Osteocyte (in vitro differentiated cells): ENCODE data around the gene JAZF1. TPM values are rescaled to one million over a fixed set of nuclear protein-coding genes. Genes with fewer than 3 reads are reported as not detected.

Experiments used
- DNase-seq: peaks from one replicate; pipeline ENCODE4 v3.0.0; 2021; ENCODE audit warnings: mixed read lengths; ENCODE audit not compliant: unreplicated experiment; ENCODE audit errors: extremely low spot score
- H3K27ac Mint-ChIP-seq: one replicate; pipeline ENCODE4 v1.8.0; 2021; ENCODE audit warnings: mild to moderate bottlenecking, mixed read lengths; ENCODE audit not compliant: unreplicated experiment
- H3K27me3 Mint-ChIP-seq: one replicate; pipeline ENCODE4 v1.8.0; 2021; ENCODE audit warnings: mixed read lengths; ENCODE audit not compliant: unreplicated experiment
- H3K36me3 Mint-ChIP-seq: one replicate; pipeline ENCODE4 v1.8.0; 2021; ENCODE audit warnings: mixed read lengths; ENCODE audit not compliant: unreplicated experiment
- H3K4me1 Mint-ChIP-seq: one replicate; pipeline ENCODE4 v1.8.0; 2021; ENCODE audit warnings: mixed read lengths; ENCODE audit not compliant: unreplicated experiment
- H3K4me3 Mint-ChIP-seq: one replicate; pipeline ENCODE4 v1.8.0; 2021; ENCODE audit warnings: mild to moderate bottlenecking, moderate library complexity, mixed read lengths; ENCODE audit not compliant: unreplicated experiment
- H3K9me3 Mint-ChIP-seq: one replicate; pipeline ENCODE4 v1.8.0; 2021; ENCODE audit warnings: mixed read lengths; ENCODE audit not compliant: unreplicated experiment
- CTCF ChIP-seq: fragments of 200-600 bp; sonication (generic); IDR thresholded peaks from 2 replicates; pipeline ENCODE4 v1.5.0; 2021; ENCODE audit warnings: antibody characterized with exemption, mild to moderate bottlenecking, moderate library complexity
- total RNA-seq: library from RNA; stranded (reverse); gene quantifications from 2 replicates; pipeline ENCODE4 v1.2.1, GENCODE V29; 2021

JAZF1 gene
- total RNA-seq, 1 donor from 2014 or later = 19.8 TPM

DNA sequence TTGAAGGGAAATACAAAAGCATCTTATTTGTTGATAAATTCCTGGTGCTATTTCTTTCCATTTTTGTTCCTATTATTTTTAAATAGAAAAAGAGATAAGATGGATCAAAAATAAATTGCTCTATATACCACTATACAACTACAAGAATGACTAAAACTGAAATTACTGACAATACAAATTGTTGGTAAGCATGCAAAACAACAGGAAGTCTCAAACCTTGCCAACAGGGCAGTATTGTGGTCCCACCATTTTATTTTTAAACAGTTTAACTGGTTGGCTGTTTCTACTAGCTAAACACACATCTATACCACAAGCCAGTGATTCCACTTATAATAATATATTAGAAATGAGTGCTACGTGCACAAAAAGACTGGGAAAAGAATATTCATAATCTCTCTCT is 213.0 kb downstream of the JAZF1 start:
- Mint-ChIP-seq H3K27ac (no peak overlapping the region), H3K36me3 (no peaks in the 10 kb centered on the region), H3K9me3 (no peaks in the 10 kb centered on the region), H3K4me1 (peaks cover 35% of the 10 kb centered on the region), H3K27me3 (no peaks in the 10 kb centered on the region), H3K4me3 (no peak overlapping the region)
- no peak for TF ChIP-seq CTCF
- no peak for DNase-seq

GRCh38 chr7:27966219-27966780 is 214.3 kb downstream of the JAZF1 start:
- peaks cover 48% of the 10 kb centered on the region for H3K4me1 Mint-ChIP-seq
- H3K36me3 Mint-ChIP-seq = no peaks in the 10 kb centered on the region
- DNase-seq = no peak
- H3K9me3 Mint-ChIP-seq = no peaks in the 10 kb centered on the region
- H3K4me3 Mint-ChIP-seq = no peak overlapping the region
- no peak for TF ChIP-seq CTCF
- H3K27me3 Mint-ChIP-seq = no peaks in the 10 kb centered on the region
- H3K27ac Mint-ChIP-seq = peak overlapping the region; percentile 75

GRCh38 chr7:27965650-27966049 is 214.9 kb downstream of the JAZF1 start:
- Mint-ChIP-seq H3K9me3 (no peaks in the 10 kb centered on the region), H3K36me3 (no peaks in the 10 kb centered on the region), H3K27ac (peak overlapping the region; percentile 75), H3K27me3 (no peaks in the 10 kb centered on the region), H3K4me3 (no peak overlapping the region), H3K4me1 (peaks cover 52% of the 10 kb centered on the region)
- no peak for DNase-seq
- no peak for TF ChIP-seq CTCF

DNA sequence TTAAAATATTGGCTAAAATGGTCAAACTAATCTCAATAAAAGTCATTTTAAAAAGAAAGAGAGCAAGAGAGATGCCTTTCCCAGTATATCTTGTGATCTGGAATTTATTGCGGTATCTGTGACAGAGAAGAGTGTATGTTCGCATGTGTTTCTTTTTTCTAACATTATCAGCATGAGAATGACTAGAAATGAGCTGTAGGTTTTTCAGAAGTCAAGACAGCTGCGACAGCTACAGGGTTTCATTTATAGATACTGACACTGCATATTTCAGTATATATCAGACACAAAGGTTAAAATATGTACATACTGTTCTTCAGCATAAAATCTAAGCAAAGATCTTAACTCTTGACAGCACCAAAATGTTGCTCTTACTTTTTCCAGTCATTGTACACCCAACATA is 215.8 kb downstream of the JAZF1 start:
- no peak for DNase-seq
- TF ChIP-seq CTCF = no peak
- H3K36me3 Mint-ChIP-seq = no peaks in the 10 kb centered on the region
- H3K27me3 Mint-ChIP-seq = no peaks in the 10 kb centered on the region
- H3K27ac Mint-ChIP-seq = peak overlapping the region; percentile 75
- H3K9me3 Mint-ChIP-seq = no peaks in the 10 kb centered on the region
- H3K4me1 Mint-ChIP-seq = peaks cover 60% of the 10 kb centered on the region
- no peak overlapping the region for H3K4me3 Mint-ChIP-seq

GRCh38 chr7:27963056-27963455 is 217.5 kb downstream of the JAZF1 start:
- Mint-ChIP-seq H3K27me3 (no peaks in the 10 kb centered on the region), H3K9me3 (no peaks in the 10 kb centered on the region), H3K36me3 (no peaks in the 10 kb centered on the region), H3K4me3 (no peak overlapping the region), H3K4me1 (peaks cover 60% of the 10 kb centered on the region), H3K27ac (no peak overlapping the region)
- DNase-seq = no peak
- TF ChIP-seq CTCF = no peak
